Esophagus (tissue), 2 donors: ENCODE measurements around the gene SLC39A3. TPM values are rescaled to one million over a fixed set of nuclear protein-coding genes. Genes with fewer than 3 reads are reported as not detected.

Source experiments
- H3K27ac ChIP-seq, 2 donors: one replicate each; pipeline ENCODE4 v1.5.1; 2013; ENCODE audit warnings: low read depth in 2 of 2, mild to moderate bottlenecking in 2 of 2, inconsistent platforms in 1 of 2, low read length in 1 of 2, moderate library complexity in 1 of 2
- H3K27me3 ChIP-seq, 2 donors: one replicate each; pipeline ENCODE4 v1.6.1; 2013; ENCODE audit warnings: low read length in 2 of 2, control low read depth in 1 of 2, mild to moderate bottlenecking in 1 of 2; ENCODE audit not compliant: insufficient read depth in 2 of 2, control insufficient read depth in 1 of 2
- H3K36me3 ChIP-seq, 2 donors: one replicate each; pipeline ENCODE4 v1.6.1; 2013; ENCODE audit warnings: low read length in 1 of 2; ENCODE audit not compliant: control insufficient read depth in 2 of 2, insufficient read depth in 2 of 2
- H3K4me1 ChIP-seq, 2 donors: one replicate each; pipeline ENCODE4 v1.6.1; 2013; ENCODE audit warnings: low read length in 1 of 2; ENCODE audit not compliant: control insufficient read depth in 2 of 2, insufficient read depth in 2 of 2
- H3K4me3 ChIP-seq, 2 donors: one replicate each; pipeline ENCODE4 v1.5.1; 2013; ENCODE audit warnings: low read length in 2 of 2, mild to moderate bottlenecking in 2 of 2, low read depth in 1 of 2, moderate library complexity in 1 of 2
- H3K9me3 ChIP-seq, 2 donors: one replicate each; pipeline ENCODE4 v1.6.1; 2013; ENCODE audit warnings: mild to moderate bottlenecking in 2 of 2, low read depth in 1 of 2, low read length in 1 of 2, moderate library complexity in 1 of 2; ENCODE audit not compliant: control insufficient read depth in 2 of 2, insufficient read depth in 1 of 2
- WGBS, 2 donors: extraction: QIAGEN DNeasy Blood & Tissue Kit; methylation state at CpG; one replicate each; pipeline ENCODE4 v1.1.7; 2013; 5-methylcytosine and 5-hydroxymethylcytosine counted together
- polyA plus RNA-seq, 2 donors: library from polyadenylated mRNA; stranded (reverse); fragments of 200-250 nt; gene quantifications; one replicate each; pipeline ENCODE4 v1.2.3, GENCODE V29; 2013
- donor health status: healthy with polysubstance abuse.
- donor health status: Bipolar disorder and iron deficiency.

SLC39A3 gene, protein sequence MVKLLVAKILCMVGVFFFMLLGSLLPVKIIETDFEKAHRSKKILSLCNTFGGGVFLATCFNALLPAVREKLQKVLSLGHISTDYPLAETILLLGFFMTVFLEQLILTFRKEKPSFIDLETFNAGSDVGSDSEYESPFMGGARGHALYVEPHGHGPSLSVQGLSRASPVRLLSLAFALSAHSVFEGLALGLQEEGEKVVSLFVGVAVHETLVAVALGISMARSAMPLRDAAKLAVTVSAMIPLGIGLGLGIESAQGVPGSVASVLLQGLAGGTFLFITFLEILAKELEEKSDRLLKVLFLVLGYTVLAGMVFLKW
- 10 to 100 TPM; 13.0 to 19.8 TPM for polyA plus RNA-seq

DNA sequence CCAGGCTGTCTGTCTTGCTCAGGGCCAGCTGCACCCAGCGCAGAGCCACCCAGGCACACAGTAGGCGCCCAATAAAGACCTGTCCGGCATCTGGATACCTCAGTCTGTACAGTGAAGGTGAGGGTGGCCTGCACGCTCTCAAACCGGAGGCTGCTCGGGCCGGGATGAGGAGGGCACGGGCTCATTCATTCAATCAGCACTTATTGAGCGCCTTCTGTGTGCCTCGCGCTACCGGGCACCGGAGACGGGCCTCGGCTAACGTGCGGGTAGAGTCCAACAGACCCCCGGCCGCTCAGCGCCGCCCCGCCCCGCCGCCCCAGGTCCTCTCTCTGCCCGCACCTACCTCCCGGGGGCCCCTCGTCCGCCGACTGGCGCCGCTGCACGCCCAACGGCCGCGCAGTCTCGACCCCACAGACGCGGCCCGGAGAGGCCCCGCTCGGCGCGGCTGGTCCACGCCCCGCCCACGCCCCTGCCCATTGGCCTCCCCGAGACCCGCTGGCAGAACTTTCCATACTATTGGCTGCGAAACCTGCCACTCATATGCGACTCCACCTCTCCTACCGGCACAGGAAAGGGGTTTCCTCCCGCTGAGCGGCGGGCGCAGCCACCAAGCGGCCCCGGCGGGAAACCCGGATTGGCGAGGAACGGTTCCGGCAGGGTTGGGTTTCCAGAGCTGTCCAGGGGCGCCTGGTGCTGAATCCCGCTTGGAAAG lies at the start of gene SLC39A3:
TSS of gene SLC39A3 (minus strand) at position 416 of the 712 bp plus-strand sequence. CDS start 2,760 bp downstream, outside the sequence.
- Histone ChIP-seq H3K27me3 (no peaks in the 10 kb centered on the region), H3K27ac (peak within 1 kb of the TSS in 1 of 2 donors; percentile 5), H3K36me3 (peaks cover 6 to 20% of the 10 kb centered on the region in 2 donors), H3K4me3 (peak within 1 kb of the TSS; percentile 73 to 83), H3K9me3 (peaks cover 0 to 10% of the 10 kb centered on the region in 2 donors), H3K4me1 (peaks cover 0 to 2% of the 10 kb centered on the region in 2 donors)
- WGBS, 2 donors: 1 to 2% methylated on average over 64 of the region's 64 CpGs

DNA sequence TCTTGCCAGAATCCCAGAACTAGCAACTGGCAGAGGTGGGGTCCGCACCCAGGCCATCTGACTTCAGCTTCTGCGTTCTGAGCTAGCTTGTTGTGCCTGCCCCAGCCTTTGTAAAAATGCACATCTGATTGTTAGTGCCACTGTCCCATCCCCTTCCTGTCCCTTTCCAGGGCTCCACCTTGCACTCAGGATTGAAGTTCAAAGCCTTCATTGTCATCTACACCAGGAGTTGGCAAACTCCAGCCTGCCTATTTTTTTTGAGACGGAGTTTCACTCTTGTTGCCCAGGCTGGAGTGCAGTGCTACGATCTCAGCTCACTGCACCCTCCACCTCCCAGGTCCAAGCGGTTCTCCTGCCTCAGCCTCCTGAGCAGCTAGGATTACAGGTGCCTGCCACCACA lies 48.4 kb upstream of the SLC39A3 start:
- Histone ChIP-seq H3K27me3 (no peaks in the 10 kb centered on the region), H3K4me1 (peaks cover 0 to 7% of the 10 kb centered on the region in 2 donors), H3K27ac (no peak overlapping the region), H3K9me3 (no peaks in the 10 kb centered on the region), H3K36me3 (peaks cover 0 to 14% of the 10 kb centered on the region in 2 donors), H3K4me3 (no peak overlapping the region)
- WGBS, 2 donors: 93 to 94% methylated on average over 5 of the region's 5 CpGs

DNA sequence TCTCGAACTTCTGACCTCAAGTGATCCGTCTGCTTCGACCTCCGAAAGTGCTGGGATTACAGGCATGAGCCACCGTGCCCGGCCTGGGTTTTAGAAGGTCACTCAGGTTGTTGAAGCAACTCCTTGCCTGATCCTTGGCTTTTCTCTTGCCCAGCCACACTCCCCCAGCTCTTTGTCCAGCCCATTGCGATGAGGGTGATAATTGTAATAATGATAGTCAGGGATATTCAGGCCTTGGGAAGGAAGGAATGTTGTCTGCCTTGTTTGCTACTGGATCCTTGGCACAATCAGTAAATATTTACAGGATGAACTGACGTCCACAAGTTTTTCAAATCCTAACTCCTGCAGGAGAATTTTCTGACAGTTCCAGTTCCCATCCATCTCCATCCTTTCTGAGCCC lies 47.3 kb upstream of the SLC39A3 start:
- 83 to 84% methylated on average over 8 of the region's 8 CpGs for WGBS, 2 donors

DNA sequence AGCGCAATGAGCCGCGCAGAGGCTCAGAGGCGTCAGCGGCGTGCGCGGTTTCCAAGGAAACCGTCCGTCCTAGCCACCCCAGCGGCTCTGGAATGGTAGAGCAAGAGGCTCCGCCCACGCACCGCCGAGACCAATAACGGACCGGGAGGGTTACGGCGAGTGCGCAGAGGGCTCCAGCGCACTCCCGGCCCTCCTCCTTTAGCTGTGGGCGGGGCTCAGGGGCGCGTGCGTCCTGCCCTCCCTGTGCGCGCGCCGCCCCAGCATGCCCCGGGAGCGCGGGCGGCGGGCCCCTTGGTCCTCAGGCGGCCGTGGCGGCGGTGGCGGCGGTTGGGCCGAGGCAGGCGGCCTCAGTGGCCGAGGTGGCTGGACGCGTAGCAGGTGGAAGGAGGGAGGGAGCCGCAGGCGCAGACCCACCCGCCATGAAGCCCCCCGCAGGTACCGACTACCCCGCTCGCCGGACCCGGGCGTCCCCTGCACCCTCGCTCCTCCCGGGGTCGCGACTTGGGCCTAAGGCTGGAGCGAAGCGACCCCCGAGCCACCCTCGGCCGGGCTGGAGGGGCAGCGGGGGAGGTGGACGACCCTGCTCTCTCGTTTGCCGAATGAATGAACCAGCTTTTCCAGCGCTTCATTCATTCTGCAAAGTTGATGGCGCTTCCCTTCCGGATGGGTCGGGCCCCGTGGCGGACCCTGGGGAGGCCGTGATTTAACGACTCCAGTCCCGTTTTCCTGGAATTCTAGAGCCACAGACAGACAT lies 45.6 kb upstream of the SLC39A3 start, which contains the start of gene THOP1:
TSS of gene THOP1 (plus strand) at position 260 of the 754 bp plus-strand sequence. CDS start at position 420, 160 bp downstream.
- H3K9me3 ChIP-seq: no peaks in the 10 kb centered on the region
- H3K27ac ChIP-seq: peak within 1 kb of the TSS; percentile 46 to 52
- H3K4me3 ChIP-seq: peak within 1 kb of the TSS; percentile 87 to 94
- H3K27me3 ChIP-seq: no peaks in the 10 kb centered on the region
- peaks cover 0 to 6% of the 10 kb centered on the region in 2 donors for H3K4me1 ChIP-seq
- WGBS, 2 donors: 1% methylated on average over 49 to 78 of the region's 78 CpGs
- H3K36me3 ChIP-seq: peaks cover 0 to 3% of the 10 kb centered on the region in 2 donors

More for the DNA sequence above, 47.3 kb upstream of the SLC39A3 start:
- no peak overlapping the region for H3K27ac ChIP-seq
- H3K4me1 ChIP-seq: peaks cover 0 to 9% of the 10 kb centered on the region in 2 donors
- H3K27me3 ChIP-seq: no peaks in the 10 kb centered on the region
- no peaks in the 10 kb centered on the region for H3K9me3 ChIP-seq
- no peak overlapping the region for H3K4me3 ChIP-seq
- peaks cover 0 to 14% of the 10 kb centered on the region in 2 donors for H3K36me3 ChIP-seq

DNA sequence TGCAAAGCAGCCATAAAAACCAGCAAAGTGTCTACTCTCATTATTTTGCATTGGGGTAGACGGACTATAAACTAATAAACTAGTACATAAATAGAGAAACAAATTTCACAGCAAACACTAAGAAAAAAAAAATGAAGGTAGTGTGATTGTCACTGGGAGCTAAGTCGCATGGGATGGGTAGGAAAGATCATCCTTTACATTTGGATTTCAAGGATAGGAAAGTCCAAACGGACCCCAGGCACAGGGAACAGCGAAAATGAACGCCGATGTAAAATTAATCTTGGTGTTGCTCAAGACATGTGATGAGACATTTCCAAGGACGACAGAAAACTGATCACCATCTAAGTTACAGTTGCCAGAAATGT lies 43.9 kb upstream of the SLC39A3 start:
- Histone ChIP-seq H3K27me3 (no peaks in the 10 kb centered on the region), H3K27ac (peak overlapping the region in 1 of 2 donors; percentile 69), H3K9me3 (no peaks in the 10 kb centered on the region), H3K36me3 (peaks cover 0 to 5% of the 10 kb centered on the region in 2 donors), H3K4me3 (peak overlapping the region in 1 of 2 donors; percentile 83), H3K4me1 (peaks cover 2 to 5% of the 10 kb centered on the region in 2 donors)
- WGBS, 2 donors: 72 to 80% methylated on average over 7 of the region's 7 CpGs

DNA sequence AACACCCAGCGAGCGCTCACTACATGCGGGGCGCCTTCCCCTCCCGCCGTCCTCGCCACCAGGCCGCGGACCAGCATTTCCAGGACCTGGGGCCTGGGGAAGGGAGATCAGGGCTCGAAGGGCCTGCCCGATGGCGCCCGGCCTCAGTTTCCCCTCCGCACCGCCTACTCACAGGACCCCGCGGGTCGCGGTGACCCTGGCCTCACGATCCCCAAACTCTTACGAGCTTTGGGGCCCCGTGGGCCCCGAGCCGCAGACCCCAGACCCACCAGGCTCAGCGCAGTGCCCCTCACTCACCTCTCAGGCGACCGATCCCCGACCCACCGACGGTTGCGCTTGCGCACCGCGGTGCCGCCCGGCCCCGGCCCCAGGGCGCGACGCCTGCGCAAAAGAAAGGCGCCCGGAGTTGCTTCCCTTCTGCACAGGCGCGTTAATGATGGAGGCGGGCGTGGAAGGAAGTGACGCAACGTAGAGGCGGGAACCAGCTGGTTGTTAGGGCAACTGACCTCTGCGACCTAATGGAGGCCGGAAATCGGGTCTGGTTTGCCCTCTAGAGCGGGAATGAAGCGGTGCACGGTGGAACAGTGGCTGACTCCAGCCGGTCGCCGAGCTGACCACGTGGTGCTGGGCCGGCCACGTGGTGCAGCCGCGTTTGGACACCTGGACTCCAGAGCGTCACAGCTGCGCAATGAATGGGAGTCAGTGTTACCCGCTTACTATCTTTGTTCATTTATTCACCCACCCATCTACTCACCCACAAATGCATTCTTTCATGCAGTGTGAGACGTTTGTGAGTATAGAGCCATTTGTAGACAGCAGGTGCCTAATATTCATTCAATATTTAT lies 43.3 kb upstream of the SLC39A3 start, which contains the start of gene SGTA:
TSS of gene SGTA (minus strand) at position 338 of the 845 bp plus-strand sequence. CDS start 14,205 bp downstream, outside the sequence.
- WGBS, 2 donors: 1% methylated on average over 66 to 68 of the region's 68 CpGs
- Histone ChIP-seq H3K36me3 (peaks cover 0 to 5% of the 10 kb centered on the region in 2 donors), H3K27ac (peak within 1 kb of the TSS; percentile 85 to 90), H3K4me1 (peaks cover 2 to 5% of the 10 kb centered on the region in 2 donors), H3K9me3 (no peaks in the 10 kb centered on the region), H3K27me3 (no peaks in the 10 kb centered on the region), H3K4me3 (peak within 1 kb of the TSS; percentile 83 to 92)

DNA sequence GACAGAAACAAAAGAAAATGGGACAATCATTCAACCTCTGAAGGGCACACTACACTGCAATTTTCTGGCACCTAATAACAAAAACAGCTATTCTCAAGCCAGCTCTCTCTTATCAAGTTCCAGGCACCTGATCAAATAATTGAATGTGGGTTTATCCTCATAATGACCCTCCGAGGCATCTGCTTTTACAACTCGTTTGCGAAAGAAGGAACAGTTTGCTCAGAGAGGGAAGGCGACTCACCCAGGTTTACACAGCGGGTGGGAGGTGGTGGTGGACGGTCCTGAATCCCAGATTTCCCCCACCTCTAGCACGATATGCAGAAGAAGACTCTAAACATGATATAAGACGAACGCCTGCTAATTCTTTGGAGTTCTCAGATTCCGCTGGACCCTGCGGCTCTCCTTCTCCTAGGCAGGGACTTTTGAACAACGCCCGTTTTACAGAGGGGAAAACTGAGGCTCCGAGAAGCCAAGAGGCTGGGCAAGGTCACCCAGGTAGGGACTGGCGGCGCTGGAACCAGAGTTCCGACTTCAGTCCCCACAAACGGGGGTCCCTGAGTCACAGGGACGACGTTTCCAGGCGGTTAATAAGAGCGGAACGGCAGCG lies 42.6 kb upstream of the SLC39A3 start:
- Histone ChIP-seq H3K36me3 (peaks cover 0 to 5% of the 10 kb centered on the region in 2 donors), H3K4me1 (peaks cover 2 to 5% of the 10 kb centered on the region in 2 donors), H3K27me3 (no peaks in the 10 kb centered on the region), H3K9me3 (no peaks in the 10 kb centered on the region), H3K27ac (peak overlapping the region; percentile 85 to 90), H3K4me3 (peak overlapping the region; percentile 83 to 92)
- 1 to 2% methylated on average over 24 of the region's 24 CpGs for whole genome bisulfite sequencing, 2 donors

DNA sequence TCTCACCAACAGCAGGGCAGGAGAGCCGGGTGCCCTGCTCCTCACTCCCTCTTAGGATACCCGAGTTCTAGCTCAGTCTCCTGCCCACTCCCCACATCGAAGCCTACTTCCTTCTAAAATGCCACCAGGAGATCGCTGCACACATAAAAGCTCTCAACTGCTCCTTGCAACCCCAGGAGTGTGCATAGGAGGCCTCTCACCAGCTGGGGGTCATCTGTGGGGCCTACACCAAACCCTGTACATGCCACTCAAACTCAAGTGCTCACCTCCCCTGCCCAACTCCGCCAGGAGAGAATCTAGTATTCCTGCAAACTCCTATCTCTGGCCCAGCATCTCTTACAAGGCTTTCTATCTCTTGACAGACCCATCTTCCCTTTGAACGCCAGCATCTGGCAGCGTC lies 40.5 kb upstream of the SLC39A3 start:
- no peaks in the 10 kb centered on the region for H3K27me3 ChIP-seq
- H3K36me3 ChIP-seq: peaks cover 0 to 8% of the 10 kb centered on the region in 2 donors
- 88 to 91% methylated on average over 7 of the region's 7 CpGs for WGBS, 2 donors
- peaks cover 2 to 10% of the 10 kb centered on the region in 2 donors for H3K4me1 ChIP-seq
- H3K4me3 ChIP-seq: no peak overlapping the region
- H3K9me3 ChIP-seq: no peaks in the 10 kb centered on the region
- no peak overlapping the region for H3K27ac ChIP-seq
